ENCODE data around the gene RALGPS2. TPM values are rescaled to one million over a fixed set of nuclear protein-coding genes. Genes with fewer than 3 reads are reported as not detected.
"Not testable (repeated sequence)": the region's sequence is repeated elsewhere in the genome, so short reads cannot be mapped to it uniquely, and the experiment has no call there.

The RALGPS2 gene
- total RNA-seq, 1 donor from 2014 or later = 24.7 TPM

DNA sequence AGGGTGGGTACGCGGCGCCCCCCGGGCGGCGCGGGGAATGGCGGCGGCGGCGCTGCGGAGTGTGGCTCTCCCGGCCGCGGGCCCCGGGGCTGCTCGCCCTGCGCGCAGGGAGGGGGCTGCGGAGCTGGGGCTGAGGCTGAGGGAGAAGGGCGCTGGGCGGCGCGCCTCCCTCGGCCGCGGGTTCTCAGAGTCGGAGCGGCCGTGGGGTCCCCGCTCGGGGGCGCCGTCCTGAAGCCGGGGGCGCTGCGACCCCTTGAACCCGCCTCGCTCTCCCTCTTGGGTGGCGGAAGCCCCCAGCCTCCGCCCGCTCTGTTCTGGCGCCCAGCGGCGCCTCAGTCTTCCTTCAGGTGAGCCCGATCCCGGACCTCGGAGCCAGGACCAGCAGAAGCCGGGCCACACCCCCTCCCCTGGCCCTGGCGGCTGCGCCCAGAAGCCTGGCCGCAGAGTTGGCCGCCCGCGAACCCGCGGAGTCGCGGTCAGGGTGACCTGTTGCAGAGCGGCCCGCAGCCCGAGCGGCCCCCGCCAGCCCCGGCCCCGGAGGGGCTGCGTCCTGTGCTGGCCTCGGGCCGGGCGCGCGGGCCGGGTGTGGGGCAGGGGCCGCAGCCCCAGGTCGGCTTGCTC is 532 bp downstream of the RALGPS2 start:
- DNase-seq (ENCODE audit: low read depth, low spot score) = no peak

DNA sequence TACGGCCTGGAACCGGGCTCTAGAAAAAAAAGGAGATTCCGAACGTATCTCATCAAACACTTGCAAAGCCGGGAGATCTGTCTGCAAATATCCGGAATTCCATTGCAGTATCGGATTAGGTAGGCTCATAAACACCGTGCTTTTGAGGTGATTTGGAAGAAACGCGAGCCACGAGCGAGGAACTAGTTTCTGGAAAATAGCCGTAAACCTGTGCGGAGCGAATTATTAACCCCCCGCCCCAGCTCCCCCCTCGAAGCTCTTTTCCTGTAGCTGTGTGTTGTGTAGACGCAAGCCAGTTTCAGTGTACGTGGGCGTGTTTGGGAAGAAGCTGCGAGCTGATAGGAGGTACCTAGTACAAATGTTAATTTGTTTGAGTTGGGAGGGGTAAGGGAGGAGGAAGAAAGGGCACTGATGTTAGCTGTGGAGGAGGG is 1.1 kb downstream of the RALGPS2 start:
- DNase-seq (ENCODE audit: low read depth, low spot score) = peak; percentile 61

DNA sequence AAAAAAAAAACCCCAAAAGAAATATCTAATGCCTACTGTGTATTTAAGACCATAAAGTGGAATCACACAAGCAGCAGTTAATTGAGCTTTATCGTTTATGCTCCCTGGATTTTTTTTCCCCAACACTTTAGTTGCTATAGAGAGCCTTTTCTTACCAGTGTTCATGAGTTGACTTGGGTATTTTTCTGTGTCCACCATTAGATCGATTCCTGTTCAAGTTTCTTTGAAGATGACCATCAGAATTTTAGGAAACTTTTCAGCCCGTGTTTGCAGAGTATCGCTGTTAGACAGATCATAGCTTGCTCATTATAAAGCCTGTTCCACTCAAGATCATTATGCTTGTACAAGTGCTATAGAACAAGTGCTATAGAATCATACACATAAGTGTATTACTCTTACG is 1.5 kb downstream of the RALGPS2 start:
- DNase-seq (ENCODE audit: low read depth, low spot score) = no peak

DNA sequence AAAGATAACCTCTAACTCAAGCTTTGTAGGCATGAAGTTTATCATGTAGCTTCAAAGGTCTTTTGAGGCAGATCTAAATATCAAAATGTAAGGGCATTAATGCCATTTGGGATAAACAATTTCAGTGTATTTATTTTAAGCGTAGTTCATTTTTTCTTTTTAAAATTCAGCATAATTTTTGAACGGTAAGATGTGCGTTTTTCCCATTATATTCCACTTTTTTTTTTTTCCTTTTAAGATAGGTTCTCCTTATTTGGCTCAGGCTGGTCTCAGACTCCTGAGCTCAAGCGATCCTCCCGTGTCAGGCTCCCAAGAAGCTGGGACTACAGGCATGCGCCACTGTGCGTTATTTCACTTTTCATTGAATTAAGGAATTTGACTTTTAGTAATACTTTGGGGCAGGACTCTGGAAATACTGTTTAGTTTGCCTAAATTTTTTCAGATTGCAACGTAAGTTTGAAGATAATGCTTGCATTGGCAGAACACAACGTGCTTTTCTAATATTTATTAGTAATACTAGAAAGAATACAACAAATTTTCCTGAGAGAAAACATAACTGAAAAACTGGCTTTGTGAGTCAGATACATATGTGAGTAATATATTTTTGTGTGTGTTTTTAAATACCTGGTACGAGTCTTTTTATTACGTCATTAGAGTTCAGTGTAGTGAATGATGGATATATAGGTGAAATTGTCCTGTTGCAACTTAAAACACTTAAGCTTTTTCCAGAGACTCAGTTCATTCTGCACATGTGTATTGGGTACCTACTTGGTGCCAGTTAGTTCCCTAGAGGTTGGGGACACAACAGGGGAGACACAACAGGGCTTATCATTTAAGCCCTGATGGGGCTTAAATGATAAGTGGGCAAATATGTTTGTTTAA is 2.2 kb downstream of the RALGPS2 start:
- DNase-seq (ENCODE audit: low read depth, low spot score) = no peak

DNA sequence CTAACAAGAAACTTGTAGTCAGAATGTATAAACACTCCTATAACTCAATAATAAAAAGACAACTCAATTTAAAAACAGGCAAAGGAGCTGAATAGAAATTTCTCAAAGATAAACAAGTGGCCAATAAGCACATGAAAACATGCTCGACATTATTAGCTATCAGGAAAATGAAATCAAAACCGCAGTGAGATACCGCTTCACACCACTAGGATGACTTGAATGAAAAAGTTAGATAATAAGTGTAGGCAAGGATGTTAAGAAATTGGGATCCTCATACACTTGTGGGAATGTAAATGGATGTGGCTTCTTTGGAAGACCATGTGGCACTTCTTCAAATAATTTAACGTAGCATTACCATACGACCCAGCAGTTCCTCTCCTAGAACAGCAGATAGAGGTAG is 8.9 kb downstream of the RALGPS2 start:
- DNase-seq (ENCODE audit: low read depth, low spot score) = no peak

DNA sequence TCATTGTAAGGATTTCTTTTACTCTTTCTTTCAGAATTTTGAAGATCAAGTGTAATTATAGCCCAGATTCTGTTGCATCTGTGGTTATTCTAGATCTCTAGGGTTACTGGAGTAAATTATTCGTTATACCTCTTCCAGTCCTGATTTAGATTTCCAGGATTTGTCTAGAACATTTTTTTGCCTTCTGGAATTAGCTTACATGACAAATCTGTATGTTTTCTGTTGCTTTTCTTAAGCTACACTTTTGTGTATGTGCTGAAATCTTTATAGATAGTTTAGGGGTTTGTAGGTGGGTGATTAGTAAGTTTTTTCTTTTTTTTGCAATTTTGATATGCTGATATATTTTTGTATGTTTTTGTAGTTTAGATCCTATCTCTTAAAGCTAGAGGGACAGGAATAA is 13.7 kb downstream of the RALGPS2 start:
- DNase-seq (ENCODE audit: low read depth, low spot score) = no peak

DNA sequence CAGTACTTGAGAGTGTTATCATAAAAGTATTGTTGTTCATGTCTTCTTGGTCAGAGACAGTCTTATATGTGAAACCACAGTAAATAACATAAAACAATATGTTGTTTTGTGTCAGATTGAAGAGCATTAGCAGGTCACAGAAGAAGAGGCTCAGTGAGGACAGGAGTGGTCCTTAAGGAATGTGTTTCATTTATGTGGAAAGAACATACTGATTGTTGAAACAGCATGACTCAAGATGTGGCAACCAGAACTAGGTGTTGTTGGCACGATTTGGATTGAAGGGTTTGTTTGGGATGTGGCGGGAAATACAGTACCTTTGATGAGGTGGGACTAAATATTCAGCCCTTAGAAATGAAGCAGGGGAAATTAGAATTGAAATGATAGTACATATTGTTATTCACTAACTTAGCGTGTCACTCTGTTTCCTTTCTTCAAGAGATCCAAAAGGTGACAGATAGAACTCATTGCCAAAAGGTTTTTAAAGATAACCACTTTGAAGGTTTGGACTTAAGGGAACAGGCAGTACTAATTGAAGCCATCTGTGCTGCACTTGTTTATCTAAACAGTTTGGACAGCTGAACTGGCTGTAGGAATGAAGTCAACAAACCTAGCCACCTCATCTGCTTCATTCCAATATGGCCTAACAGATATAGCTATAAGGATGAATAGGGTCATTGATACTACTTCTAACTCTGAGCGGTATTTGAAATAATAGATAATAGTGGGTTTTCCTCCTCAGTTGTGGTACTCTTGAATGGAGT is 14.4 kb downstream of the RALGPS2 start:
- DNase-seq (ENCODE audit: low read depth, low spot score) = no peak

DNA sequence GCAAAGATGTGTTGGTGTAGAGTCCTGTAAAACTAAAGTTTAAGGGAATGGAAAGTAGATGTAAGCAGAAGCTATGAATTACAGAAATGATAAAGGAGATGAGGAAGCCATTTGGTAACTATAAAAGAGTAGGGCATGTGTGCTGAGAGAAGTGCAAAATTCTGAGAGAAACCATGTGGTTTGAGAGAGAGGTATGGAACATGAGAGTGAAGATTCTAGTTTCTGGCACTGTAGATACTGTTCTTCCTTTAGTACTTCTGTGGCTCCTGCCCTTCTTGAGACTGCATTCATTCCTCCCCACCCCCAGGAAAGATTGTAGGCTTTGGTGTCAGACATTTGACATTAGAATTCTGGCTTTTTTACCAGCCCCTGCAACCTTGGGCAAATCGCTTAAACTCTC is 15.4 kb downstream of the RALGPS2 start:
- no peak for DNase-seq (ENCODE audit: low read depth, low spot score)

DNA sequence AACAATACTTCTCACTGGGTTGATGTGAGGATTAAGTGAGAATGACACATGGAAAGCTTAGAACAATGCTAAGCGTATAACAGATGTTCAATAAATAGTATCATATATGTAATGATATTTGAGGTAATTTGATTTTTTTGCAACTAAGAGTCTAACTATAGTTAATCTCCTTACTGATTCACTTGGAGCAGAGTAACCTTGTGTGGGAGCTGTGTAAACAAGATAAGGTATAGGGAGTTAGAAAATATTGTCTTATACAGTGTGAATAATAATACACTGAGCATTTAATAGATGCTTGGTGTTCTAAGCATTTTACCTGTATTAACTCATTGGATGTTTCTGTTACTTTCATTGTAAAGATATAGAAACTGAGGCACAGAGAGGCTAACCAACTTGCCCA is 15.9 kb downstream of the RALGPS2 start:
- DNase-seq (ENCODE audit: low read depth, low spot score) = no peak

DNA sequence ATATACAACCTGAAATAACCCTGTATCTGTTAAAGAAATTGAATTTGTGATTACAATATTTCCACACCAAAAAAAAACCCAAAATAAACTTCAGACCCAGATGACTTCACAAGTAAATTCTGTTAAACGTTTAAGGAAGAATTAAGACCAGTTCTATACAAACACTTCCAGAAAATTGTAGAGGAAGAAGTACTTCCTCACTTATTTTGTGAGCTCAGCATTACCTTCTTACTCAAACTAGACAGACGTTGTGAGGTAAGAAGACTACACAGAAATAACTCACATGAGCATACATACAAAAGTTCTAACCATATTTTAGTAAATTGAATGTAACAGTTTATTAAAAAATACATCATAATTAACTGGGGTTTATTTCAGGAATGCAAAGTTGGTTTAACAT is 18.8 kb downstream of the RALGPS2 start:
- DNase-seq (ENCODE audit: low read depth, low spot score) = no peak

DNA sequence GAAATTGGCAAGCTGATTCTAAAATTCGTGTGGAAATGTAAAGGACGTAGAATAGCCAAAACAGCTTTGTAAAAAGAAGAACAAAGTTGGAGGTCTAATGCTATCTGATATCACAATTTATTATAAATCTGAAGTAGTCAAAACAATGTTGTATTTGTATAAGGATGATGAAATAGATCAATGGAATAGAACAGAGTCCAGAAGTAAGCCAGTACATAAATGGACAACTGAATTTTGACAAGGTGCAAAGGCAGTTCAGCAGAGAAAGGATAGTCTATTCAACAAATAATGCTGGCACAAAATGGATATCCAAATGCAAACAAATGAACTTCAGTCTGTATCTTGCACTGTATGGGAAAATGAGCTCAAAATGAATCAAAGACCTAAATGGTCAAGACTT is 20.2 kb downstream of the RALGPS2 start:
- no peak for DNase-seq (ENCODE audit: low read depth, low spot score)

DNA sequence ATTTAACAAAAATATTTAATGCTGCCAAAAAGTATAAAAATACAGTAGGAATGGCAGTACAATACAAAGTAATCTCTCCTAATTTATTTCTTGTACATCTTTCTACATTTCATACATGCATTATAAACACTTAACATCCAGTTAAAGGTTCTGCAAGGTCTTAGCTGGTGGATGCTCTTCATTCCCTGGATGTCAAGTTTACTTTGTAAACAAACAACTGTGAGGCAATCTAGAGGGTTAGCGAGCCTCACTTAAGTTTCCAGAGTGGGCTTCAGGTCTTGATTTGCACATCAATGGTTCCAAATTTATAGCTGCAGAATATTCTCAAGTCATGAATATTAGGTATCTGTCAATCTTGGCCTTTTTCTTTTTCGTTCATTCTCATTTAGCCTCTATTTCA is 21.3 kb downstream of the RALGPS2 start:
- no peak for DNase-seq (ENCODE audit: low read depth, low spot score)

DNA sequence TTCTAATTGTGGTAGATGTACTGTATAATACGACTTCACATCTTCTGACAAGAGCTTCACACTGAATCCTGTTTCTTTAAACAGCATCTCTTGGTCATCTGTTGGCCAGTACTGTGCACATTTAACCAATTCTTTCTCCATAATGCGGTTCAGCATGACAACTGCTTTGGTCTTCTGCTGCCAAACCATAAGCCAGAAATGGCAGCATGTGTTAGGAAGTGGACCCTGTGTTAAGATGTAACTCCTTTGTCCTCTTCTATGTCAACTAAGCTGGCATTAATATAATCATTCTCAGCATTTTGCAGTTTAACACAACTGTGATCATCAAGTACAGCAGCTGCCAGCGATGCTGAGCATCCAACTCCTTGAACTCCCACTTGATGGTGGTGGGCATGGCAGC is 22.3 kb downstream of the RALGPS2 start:
- DNase-seq (ENCODE audit: low read depth, low spot score) = not testable (repeated sequence)

DNA sequence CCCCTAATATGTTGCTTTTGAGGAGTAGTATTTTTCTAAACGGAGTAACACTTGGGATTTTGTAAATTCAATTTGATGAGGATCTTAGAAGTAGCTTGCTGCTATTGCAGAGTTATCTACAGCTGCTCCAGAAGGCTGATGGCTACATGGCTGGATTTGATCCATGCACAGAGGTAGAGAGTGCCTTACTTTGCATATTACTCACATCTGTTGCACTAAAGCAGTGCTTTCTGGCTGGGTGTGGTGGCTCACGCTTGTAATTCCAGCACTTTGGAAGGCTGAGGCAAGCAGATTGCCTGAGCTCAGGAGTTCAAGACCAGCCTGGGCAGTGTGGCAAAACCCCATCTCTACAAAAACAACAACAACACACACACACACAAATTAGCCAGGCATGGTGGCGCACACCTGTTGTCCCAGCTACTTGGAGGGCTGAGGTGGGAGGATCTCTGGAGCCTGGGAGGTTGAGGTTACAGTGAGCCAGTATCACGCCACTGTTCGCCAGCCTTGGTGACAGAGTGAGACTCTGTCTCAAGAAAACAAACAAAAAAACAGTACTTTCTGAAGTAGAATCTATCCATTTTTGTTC is 24.6 kb downstream of the RALGPS2 start:
- no peak for DNase-seq (ENCODE audit: low read depth, low spot score)

DNA sequence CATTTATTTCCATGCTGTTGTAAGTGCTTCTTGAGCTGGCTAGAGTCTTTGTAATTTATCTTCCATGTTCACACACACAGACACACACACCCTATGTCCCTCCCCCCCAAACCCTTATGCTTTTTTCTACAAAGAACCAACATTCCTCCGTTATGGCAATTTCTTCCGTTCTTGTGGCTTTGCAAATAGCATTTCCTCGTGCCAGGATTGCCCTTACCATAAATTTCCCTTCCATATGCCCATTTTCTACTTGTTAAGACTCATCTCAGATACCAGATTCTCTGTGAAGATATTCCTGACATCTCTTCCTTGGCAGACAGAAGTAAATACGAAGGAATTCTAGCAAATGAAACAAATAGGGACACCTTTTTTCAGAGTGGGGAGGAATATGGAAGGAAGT is 26.0 kb downstream of the RALGPS2 start:
- DNase-seq (ENCODE audit: low read depth, low spot score) = no peak

DNA sequence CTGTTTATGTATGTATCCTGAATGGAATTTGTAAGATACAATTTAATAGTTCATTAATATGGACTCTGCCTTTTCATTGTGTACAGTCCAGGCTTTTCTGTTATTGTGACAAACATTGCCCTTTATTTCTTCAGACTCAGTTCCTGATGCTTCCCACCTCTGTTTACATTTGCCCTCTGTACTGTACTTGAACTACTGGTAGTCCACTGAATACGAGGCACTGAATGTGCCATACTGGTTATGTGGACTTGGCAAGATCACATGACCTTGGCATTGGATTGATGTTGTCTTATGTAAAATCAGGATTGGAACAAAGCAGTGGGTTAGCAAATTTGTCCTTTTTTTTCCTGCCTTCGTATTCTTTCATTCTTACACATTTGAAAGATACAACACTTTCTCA is 27.8 kb downstream of the RALGPS2 start:
- DNase-seq (ENCODE audit: low read depth, low spot score) = no peak

DNA sequence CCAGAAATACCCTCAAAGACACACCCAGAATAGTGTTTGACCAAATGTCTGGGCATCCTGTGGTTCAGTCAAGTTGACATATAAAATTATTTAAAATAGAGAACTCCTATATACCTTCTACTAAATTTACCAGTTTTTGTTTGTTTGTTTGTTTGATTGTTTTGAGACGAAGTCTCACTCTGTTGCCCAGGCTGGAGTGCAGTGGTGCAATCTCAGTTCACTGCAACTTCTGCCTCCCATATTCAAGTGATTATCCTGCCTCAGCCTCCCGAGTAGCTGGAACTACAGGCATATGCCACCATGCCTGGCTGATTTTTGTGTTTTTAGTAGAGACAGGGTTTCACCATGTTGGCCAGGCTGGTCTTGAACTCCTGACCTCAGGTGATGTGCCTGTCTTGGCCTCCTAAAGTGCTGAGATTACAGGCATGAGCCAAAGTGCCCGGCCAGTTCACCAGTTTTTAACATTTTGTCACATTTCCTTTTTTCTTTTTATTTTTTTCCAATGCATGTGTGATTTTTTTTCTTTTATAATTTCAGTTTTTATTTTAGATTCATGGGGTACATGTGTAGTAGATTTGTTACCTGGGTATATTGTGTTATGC is 29.7 kb downstream of the RALGPS2 start:
- not testable (repeated sequence) for DNase-seq (ENCODE audit: low read depth, low spot score)

DNA sequence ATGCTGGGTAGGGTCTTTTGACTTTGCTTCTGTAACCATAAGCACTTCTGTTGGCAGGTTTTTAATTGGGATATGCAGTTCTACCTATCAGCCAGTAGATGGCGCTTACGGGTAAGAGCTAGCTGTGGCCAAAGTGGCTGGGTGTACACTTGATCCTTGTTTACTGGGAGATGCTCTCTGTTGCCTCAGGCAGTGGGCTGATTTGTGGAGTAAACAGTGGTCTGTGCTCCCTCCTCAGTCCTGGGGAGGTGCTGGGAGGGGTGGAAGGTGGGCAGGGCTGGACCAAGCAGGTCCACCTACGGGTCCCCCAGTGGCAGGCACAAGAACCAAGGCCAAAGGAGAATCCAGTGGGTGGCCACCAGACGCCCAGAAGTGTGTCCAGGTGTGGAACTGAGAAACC is 43.4 kb downstream of the RALGPS2 start:
- no peak for DNase-seq (ENCODE audit: low read depth, low spot score)

DNA sequence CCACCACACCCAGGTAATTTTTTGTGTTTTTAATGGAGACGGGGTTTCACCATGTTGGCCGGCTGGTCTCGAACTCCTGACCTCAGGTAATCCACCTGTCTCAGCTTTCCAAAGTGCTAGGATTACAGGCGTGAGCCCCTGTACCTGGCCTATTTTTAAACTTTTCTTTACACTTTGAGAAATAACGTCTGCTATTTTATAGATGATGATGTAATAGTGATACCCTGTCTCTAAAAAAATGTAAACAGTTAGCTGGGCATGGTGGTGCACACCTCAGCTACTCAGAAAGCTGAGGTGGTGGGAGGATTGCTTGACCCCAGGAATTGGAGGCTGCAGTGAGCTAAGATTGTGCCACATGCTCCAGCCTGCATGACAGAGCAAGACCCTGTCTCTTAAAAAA is 47.9 kb downstream of the RALGPS2 start:
- DNase-seq (ENCODE audit: low read depth, low spot score) = no peak

DNA sequence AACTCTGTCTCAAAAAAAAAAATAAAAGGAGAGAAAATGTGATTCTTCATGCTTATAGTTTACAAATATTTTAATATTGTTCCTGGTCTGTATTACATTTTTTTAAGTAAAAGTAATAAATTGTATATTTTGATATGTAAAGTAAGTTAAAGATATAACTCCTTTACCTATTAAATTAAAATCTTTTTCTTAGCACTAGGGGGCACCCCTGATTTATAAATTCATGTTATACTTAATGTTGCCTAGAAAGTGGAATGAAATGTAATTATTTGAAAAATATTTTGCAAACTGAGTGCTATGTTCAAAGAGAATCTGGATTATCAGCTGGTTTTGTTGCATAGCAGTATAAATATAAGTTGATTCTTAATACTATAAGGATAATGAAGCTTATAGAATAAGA is 49.2 kb downstream of the RALGPS2 start:
- DNase-seq (ENCODE audit: low read depth, low spot score) = no peak

DNA sequence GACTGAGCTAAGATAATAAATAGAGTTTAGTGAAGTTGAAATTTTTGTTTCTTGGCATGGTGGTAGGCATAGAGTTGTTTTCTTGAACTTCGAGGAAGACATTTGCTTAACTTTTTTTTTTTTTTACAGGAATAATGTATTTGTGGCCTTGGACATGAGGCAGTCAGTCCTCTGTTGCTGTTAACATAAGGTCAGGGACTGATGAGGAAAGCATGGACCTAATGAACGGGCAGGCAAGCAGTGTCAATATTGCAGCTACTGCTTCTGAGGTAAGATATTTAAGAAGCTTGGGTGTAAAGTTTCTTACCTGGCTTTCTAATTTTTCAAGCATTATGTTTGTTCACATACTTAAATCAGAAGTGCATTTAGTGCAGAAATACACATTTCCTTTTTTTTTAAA is 51.5 kb downstream of the RALGPS2 start:
- DNase-seq (ENCODE audit: low read depth, low spot score) = no peak

Measured in pulmonary artery endothelial cell (primary cell).